Lung (tissue), 12 donors: ENCODE data around the gene GATB. TPM values are rescaled to one million over a fixed set of nuclear protein-coding genes. Genes with fewer than 3 reads are reported as not detected.

Source experiments
- ATAC-seq: fragments of 200-7000 bp; cut with Tn5 transposase; one replicate; pipeline ENCODE4 v1.9.1; 2020; ENCODE audit warnings: moderate number of reproducible peaks; ENCODE audit not compliant: insufficient read depth, low FRiP score
- DNase-seq, 3 donors: peaks; one replicate each; pipeline ENCODE4 v3.0.0-alpha.2; 2013 to 2017
- H3K27ac ChIP-seq, 2 donors: one replicate each; pipeline ENCODE4 v1.5.1; 2013; ENCODE audit warnings: mild to moderate bottlenecking in 2 of 2, moderate library complexity in 2 of 2, control low read depth in 1 of 2, inconsistent platforms in 1 of 2, low read depth in 1 of 2, low read length in 1 of 2
- H3K27me3 ChIP-seq, 3 donors: one replicate each; pipeline ENCODE4 v1.5.1; 2013; ENCODE audit warnings: low read length in 2 of 3; ENCODE audit not compliant: control insufficient read depth in 3 of 3, insufficient read depth in 3 of 3
- H3K36me3 ChIP-seq, 4 donors: one replicate each; pipeline ENCODE4 v1.5.1; 2013; ENCODE audit warnings: low read length in 4 of 4, mild to moderate bottlenecking in 1 of 4, moderate library complexity in 1 of 4; ENCODE audit not compliant: control insufficient read depth in 4 of 4, insufficient read depth in 4 of 4
- H3K4me1 ChIP-seq, 5 donors: one replicate each; pipeline ENCODE4 v1.5.1; 2013; ENCODE audit warnings: low read length in 5 of 5, mild to moderate bottlenecking in 2 of 5, moderate library complexity in 1 of 5; ENCODE audit not compliant: control insufficient read depth in 5 of 5, insufficient read depth in 5 of 5
- H3K4me3 ChIP-seq: one replicate; pipeline ENCODE4 v1.5.1; 2013; ENCODE audit warnings: mild to moderate bottlenecking, control low read depth, moderate library complexity
- H3K9ac ChIP-seq, 2 donors: one replicate each; pipeline ENCODE4 v1.5.1; 2013; ENCODE audit warnings: low read length in 2 of 2, control low read depth in 1 of 2; ENCODE audit not compliant: insufficient read depth in 1 of 2
- H3K9me3 ChIP-seq, 4 donors: one replicate each; pipeline ENCODE4 v1.5.1; 2013; ENCODE audit warnings: low read length in 3 of 4, mild to moderate bottlenecking in 1 of 4, moderate library complexity in 1 of 4; ENCODE audit not compliant: control insufficient read depth in 4 of 4, insufficient read depth in 3 of 4
- whole genome bisulfite sequencing, 2 donors: extraction: QIAGEN DNeasy Blood & Tissue Kit; methylation state at CpG; one replicate each; pipeline ENCODE4 v1.1.7; 2013; 5-methylcytosine and 5-hydroxymethylcytosine counted together
- polyA plus RNA-seq, 2 donors: library from polyadenylated mRNA; stranded (reverse); fragments of 200-250 nt; gene quantifications; one replicate each; pipeline ENCODE4 v1.2.1, GENCODE V29; 2013
- total RNA-seq, 2 donors: library from RNA; depleted of rRNA in 1 of 2; stranded (reverse); fragments of >200 nt in 1 of 2; gene quantifications; one replicate each; pipeline ENCODE4 v1.2.1, GENCODE V29; 2014 to 2021
- TF ChIP-seq, protein P1 (sequence below): IDR thresholded peaks from 2 replicates; pipeline ENCODE4 v1.5.1; 2012; ENCODE audit warnings: mild to moderate bottlenecking; ENCODE audit errors: control extremely low read depth, extremely low read depth
- donor health status: control.
- donor health status: control.
- donor health status: Bipolar disorder and iron deficiency.
- donor health status: healthy.
- donor health status: DM: yes; HTN: yes; CAD: no.

Gene GATB
- total and polyA plus RNA-seq, 4 donors = 11.0 to 18.4 (median 15.6) TPM

- H3K36me3 ChIP-seq = peaks cover 0 to 2% (median 0%) of the 10 kb centered on the region in 4 donors
- no peak overlapping the region for H3K4me3 ChIP-seq
- H3K4me1 ChIP-seq = peaks cover 0 to 23% (median 5%) of the 10 kb centered on the region in 5 donors
- WGBS, 2 donors = 88 to 94% methylated on average over 13 of the region's 13 CpGs
- no peak overlapping the region for H3K9ac ChIP-seq
- ATAC-seq (no peak), DNase-seq (peak in 2 of 3 donors; percentile 19 to 63)
- no peaks in the 10 kb centered on the region for H3K27me3 ChIP-seq
- H3K27ac ChIP-seq = no peak overlapping the region
- TF ChIP-seq, protein P1, sequence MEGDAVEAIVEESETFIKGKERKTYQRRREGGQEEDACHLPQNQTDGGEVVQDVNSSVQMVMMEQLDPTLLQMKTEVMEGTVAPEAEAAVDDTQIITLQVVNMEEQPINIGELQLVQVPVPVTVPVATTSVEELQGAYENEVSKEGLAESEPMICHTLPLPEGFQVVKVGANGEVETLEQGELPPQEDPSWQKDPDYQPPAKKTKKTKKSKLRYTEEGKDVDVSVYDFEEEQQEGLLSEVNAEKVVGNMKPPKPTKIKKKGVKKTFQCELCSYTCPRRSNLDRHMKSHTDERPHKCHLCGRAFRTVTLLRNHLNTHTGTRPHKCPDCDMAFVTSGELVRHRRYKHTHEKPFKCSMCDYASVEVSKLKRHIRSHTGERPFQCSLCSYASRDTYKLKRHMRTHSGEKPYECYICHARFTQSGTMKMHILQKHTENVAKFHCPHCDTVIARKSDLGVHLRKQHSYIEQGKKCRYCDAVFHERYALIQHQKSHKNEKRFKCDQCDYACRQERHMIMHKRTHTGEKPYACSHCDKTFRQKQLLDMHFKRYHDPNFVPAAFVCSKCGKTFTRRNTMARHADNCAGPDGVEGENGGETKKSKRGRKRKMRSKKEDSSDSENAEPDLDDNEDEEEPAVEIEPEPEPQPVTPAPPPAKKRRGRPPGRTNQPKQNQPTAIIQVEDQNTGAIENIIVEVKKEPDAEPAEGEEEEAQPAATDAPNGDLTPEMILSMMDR = no peak
- H3K9me3 ChIP-seq = no peaks in the 10 kb centered on the region
Measured at GRCh38 chr4:151694961-151695720, 65.7 kb downstream of the GATB start.

DNA sequence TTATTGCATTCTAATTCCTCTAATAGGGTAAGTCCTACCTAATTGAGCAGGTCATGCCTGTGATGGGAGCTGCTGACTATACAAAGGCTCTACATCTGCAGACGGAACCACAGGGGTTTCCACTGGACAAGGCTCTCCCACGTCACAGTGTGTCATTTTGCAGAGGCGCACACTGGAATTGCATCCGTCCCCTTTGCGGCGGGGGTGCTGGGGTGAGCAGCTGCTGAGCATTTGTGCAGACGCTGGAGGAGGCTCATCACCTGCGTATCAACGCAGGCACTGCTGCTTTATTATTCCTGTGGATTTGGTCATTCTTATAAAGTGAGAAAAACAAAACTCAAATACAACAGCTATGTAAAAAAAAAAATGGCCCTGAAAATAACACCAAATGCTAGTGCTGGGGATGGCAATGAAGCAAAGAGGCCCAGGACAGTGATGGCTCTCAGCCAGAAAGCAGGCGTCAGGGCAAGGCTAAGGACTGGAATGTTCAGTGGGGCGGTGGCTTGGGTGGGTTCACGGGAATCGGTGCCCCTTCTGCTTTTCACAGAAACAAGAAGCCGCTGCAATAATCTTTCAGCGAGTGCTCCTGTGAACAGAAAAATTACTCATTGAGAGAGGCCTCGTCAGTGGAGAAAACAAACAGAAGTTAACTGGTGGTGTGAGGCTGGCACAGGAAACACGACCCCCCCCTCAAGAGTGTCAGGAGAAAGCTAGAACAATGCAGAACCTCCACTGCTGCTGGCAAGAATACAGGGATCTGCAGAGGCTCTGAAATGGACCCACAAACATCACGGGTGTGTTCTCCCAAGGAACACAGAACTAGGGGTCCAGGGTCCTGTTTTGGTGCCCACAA, 67.8 kb downstream of the GATB start:
- no peaks in the 10 kb centered on the region for H3K27me3 ChIP-seq
- no peak overlapping the region for H3K9ac ChIP-seq
- peaks cover 0 to 44% (median 16%) of the 10 kb centered on the region in 5 donors for H3K4me1 ChIP-seq
- no peaks in the 10 kb centered on the region for H3K36me3 ChIP-seq
- H3K9me3 ChIP-seq = no peaks in the 10 kb centered on the region
- peak in 1 of 3 donors; percentile 27 for DNase-seq
- H3K4me3 ChIP-seq = no peak overlapping the region
- no peak overlapping the region for H3K27ac ChIP-seq
- TF ChIP-seq, protein P1 = no peak
- no peak for ATAC-seq
- 82 to 84% methylated on average over 18 of the region's 18 CpGs for WGBS, 2 donors

DNA sequence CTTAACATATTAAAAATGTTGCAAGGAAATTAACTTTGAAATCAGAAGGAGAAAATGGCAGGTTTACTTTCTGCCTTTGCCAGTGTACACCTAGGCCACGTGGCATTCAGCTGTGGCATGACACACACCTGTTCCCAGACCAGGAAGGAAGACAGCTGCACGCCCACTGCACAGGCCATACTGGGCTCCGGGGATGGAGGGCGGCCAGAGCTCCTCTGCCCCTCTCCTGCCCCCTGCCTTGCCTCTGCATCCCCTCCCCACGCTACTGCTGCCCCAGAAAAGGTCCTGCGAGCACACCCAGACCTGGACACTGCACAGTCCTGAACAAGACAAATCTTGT, 68.4 kb downstream of the GATB start:
- TF ChIP-seq, protein P1 = no peak
- WGBS, 2 donors = 89 to 94% methylated on average over 6 of the region's 6 CpGs
- Histone ChIP-seq H3K27me3 (no peaks in the 10 kb centered on the region), H3K9me3 (no peaks in the 10 kb centered on the region), H3K27ac (no peak overlapping the region), H3K4me3 (no peak overlapping the region), H3K36me3 (peaks cover 0 to 3% (median 0%) of the 10 kb centered on the region in 4 donors), H3K9ac (no peak overlapping the region), H3K4me1 (peaks cover 3 to 50% (median 20%) of the 10 kb centered on the region in 5 donors)
- DNase-seq (no peak), ATAC-seq (no peak)
